Measurements from ENCODE around the gene NCEH1.

Gene NCEH1

GRCh38 chr3:172679599-172679998, 31.3 kb downstream of the NCEH1 start:
- no peak for DNase-seq
- Histone ChIP-seq H3K4me1 (ENCODE audit: insufficient read depth, low read length) (peaks cover 15% of the 10 kb centered on the region), H3K9me3 (ENCODE audit: insufficient read depth, low read length, severe bottlenecking) (no peaks in the 10 kb centered on the region), H3K9ac (ENCODE audit: low read depth, low read length) (no peak overlapping the region), H2AFZ (ENCODE audit: low read depth, low read length) (no peak overlapping the region), H3K4me2 (ENCODE audit: insufficient read depth, low read length) (no peak overlapping the region), H3K4me3 (ENCODE audit: low read depth in 1 of 2, low read length in 2 of 2) (no peak overlapping the region), H3K27ac (ENCODE audit: low read length) (no peak overlapping the region), H3K36me3 (ENCODE audit: insufficient read depth, low read length) (no peaks in the 10 kb centered on the region), H4K20me1 (ENCODE audit: insufficient read depth, low read length) (no peaks in the 10 kb centered on the region), H3K79me2 (ENCODE audit: insufficient read depth, low read length) (no peaks in the 10 kb centered on the region), H3K27me3 (ENCODE audit: insufficient read depth, low read length, poor library complexity) (no peaks in the 10 kb centered on the region)
- ATAC-seq (ENCODE audit: insufficient read depth, low read depth): no peak
- TF ChIP-seq CTCF (IDR thresholded peaks at IDR 0.05; ENCODE audit: borderline replicate concordance, extremely low read depth, low read length, poor library complexity, severe bottlenecking) (no peak), EZH2 (IDR thresholded peaks at IDR 0.05; ENCODE audit: borderline replicate concordance, low read depth, low read length, severe bottlenecking) (no peak)

GRCh38 chr3:172678068-172678467, 32.8 kb downstream of the NCEH1 start:
- no peaks in the 10 kb centered on the region for H3K9me3 ChIP-seq (ENCODE audit: insufficient read depth, low read length, severe bottlenecking)
- H4K20me1 ChIP-seq (ENCODE audit: insufficient read depth, low read length): no peaks in the 10 kb centered on the region
- no peak overlapping the region for H3K9ac ChIP-seq (ENCODE audit: low read depth, low read length)
- DNase-seq (no peak), ATAC-seq (ENCODE audit: insufficient read depth, low read depth) (no peak)
- H3K4me3 ChIP-seq (ENCODE audit: low read depth in 1 of 2, low read length in 2 of 2): no peak overlapping the region
- H3K27me3 ChIP-seq (ENCODE audit: insufficient read depth, low read length, poor library complexity): no peaks in the 10 kb centered on the region
- no peaks in the 10 kb centered on the region for H3K36me3 ChIP-seq (ENCODE audit: insufficient read depth, low read length)
- H3K4me1 ChIP-seq (ENCODE audit: insufficient read depth, low read length): peaks cover 15% of the 10 kb centered on the region
- H3K27ac ChIP-seq (ENCODE audit: low read length): no peak overlapping the region
- no peak overlapping the region for H3K4me2 ChIP-seq (ENCODE audit: insufficient read depth, low read length)
- no peak overlapping the region for H2AFZ ChIP-seq (ENCODE audit: low read depth, low read length)
- H3K79me2 ChIP-seq (ENCODE audit: insufficient read depth, low read length): no peaks in the 10 kb centered on the region
- TF ChIP-seq CTCF (IDR thresholded peaks at IDR 0.05; ENCODE audit: borderline replicate concordance, extremely low read depth, low read length, poor library complexity, severe bottlenecking): no peak
- no peak for TF ChIP-seq EZH2 (IDR thresholded peaks at IDR 0.05; ENCODE audit: borderline replicate concordance, low read depth, low read length, severe bottlenecking)

- no peak overlapping the region for H3K4me3 ChIP-seq (ENCODE audit: low read depth in 1 of 2, low read length in 2 of 2)
- H3K27me3 ChIP-seq (ENCODE audit: insufficient read depth, low read length, poor library complexity): no peaks in the 10 kb centered on the region
- no peaks in the 10 kb centered on the region for H3K36me3 ChIP-seq (ENCODE audit: insufficient read depth, low read length)
- ATAC-seq (ENCODE audit: insufficient read depth, low read depth): no peak
- no peak overlapping the region for H3K9ac ChIP-seq (ENCODE audit: low read depth, low read length)
- H2AFZ ChIP-seq (ENCODE audit: low read depth, low read length): no peak overlapping the region
- H3K79me2 ChIP-seq (ENCODE audit: insufficient read depth, low read length): no peaks in the 10 kb centered on the region
- no peaks in the 10 kb centered on the region for H3K9me3 ChIP-seq (ENCODE audit: insufficient read depth, low read length, severe bottlenecking)
- H4K20me1 ChIP-seq (ENCODE audit: insufficient read depth, low read length): no peaks in the 10 kb centered on the region
- no peak overlapping the region for H3K4me2 ChIP-seq (ENCODE audit: insufficient read depth, low read length)
- DNase-seq: no peak
- no peak overlapping the region for H3K27ac ChIP-seq (ENCODE audit: low read length)
- peaks cover 15% of the 10 kb centered on the region for H3K4me1 ChIP-seq (ENCODE audit: insufficient read depth, low read length)
- TF ChIP-seq CTCF (IDR thresholded peaks at IDR 0.05; ENCODE audit: borderline replicate concordance, extremely low read depth, low read length, poor library complexity, severe bottlenecking) (no peak), EZH2 (IDR thresholded peaks at IDR 0.05; ENCODE audit: borderline replicate concordance, low read depth, low read length, severe bottlenecking) (no peak)
Measured at GRCh38 chr3:172676196-172676922, 34.5 kb downstream of the NCEH1 start.

All from DND-41 (cell line).